Measurements from ENCODE around the gene MRAS.
"Not testable (repeated sequence)": the region's sequence is repeated elsewhere in the genome, so short reads cannot be mapped to it uniquely, and the experiment has no call there.

MRAS gene

DNA sequence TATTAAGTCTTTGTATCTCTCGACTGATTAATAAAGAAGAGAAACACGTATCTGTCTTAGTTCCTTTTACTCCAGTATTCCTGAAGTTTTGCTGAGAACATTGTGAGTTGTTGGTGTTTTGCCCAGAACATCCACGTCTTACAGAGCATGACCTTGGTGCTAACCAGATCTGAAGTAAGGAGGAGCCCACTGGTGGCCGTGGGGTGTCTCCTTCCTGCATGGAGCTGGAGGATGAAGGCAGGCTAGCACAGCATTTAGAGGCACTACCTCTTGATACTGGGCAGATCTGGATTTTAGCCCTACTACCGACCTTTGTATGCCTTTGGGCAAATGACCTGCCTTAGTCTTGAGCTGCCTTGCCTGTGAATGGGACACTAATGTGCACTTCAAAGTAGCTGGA lies 57.1 kb downstream of the MRAS start:
- TF ChIP-seq, protein P1, sequence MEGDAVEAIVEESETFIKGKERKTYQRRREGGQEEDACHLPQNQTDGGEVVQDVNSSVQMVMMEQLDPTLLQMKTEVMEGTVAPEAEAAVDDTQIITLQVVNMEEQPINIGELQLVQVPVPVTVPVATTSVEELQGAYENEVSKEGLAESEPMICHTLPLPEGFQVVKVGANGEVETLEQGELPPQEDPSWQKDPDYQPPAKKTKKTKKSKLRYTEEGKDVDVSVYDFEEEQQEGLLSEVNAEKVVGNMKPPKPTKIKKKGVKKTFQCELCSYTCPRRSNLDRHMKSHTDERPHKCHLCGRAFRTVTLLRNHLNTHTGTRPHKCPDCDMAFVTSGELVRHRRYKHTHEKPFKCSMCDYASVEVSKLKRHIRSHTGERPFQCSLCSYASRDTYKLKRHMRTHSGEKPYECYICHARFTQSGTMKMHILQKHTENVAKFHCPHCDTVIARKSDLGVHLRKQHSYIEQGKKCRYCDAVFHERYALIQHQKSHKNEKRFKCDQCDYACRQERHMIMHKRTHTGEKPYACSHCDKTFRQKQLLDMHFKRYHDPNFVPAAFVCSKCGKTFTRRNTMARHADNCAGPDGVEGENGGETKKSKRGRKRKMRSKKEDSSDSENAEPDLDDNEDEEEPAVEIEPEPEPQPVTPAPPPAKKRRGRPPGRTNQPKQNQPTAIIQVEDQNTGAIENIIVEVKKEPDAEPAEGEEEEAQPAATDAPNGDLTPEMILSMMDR (IDR thresholded peaks at IDR 0.05; ENCODE audit: low read depth, low read length): no peak
- in situ Hi-C loops (cut with HindIII; ENCODE audit: low sequenced_read_pairs): no loop called here

DNA sequence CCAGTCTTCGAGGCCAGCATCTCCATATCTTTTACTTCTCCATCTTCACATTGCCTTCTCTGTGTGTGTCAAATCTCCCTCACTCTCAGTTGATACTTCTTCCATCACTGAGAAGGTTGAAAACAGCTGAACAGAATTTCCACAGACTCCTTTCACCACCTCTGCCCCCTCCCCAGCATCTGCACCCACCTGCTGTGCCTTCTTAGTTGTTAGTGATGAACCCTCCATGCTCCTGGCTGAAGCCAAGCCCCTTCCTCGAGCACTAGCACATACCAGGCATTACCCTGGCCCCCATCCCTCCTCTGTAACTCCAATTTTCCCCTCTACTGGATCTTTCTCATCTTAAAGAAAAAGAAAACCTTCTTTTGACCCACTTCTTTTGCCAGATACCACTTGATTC lies 58.2 kb downstream of the MRAS start:
- TF ChIP-seq, protein P1 (IDR thresholded peaks at IDR 0.05; ENCODE audit: low read depth, low read length): no peak
- H3K4me3 ChIP-seq (ENCODE audit: low read depth, low read length): no peak overlapping the region
- in situ Hi-C loops (cut with HindIII; ENCODE audit: low sequenced_read_pairs): no loop called here
- no peak for DNase-seq (ENCODE audit: low read depth, low spot score)

More for the DNA sequence above, 57.1 kb downstream of the MRAS start:
- DNase-seq (ENCODE audit: low read depth, low spot score): no peak
- H3K4me3 ChIP-seq (ENCODE audit: low read depth, low read length): no peak overlapping the region

DNA sequence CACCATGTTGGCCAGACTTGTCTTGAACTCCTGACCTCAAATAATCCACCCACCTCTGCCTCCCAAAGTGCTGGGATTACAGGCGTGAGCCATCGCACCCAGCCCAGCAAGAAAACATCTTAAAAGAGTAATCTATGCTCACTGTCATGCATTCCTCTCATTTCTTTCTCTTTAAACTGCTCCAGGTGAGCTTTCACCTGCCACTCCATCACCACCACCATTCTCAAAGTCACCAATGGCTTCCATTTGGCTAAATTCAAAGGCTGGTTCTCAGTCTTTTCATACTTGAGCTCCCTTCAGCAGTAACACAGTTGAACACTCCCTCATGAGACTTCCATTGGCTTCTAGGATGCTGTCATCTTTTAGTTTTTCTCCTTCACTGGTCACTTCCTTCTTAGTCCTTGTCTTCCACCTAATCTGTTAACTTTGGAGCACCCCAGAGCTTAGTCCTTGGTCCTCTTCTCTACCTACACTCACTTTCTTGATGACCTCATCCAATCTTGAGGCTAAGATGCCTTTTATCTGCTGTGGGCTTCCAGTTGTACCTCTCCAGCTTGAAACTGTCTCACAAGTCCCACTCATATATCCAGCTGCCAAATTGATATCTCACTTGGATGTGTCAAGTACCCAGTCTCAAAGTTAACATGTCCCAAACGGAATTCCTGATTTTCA lies 59.0 kb downstream of the MRAS start:
- TF ChIP-seq, protein P1 (IDR thresholded peaks at IDR 0.05; ENCODE audit: low read depth, low read length): no peak
- DNase-seq (ENCODE audit: low read depth, low spot score): no peak
- no peak overlapping the region for H3K4me3 ChIP-seq (ENCODE audit: low read depth, low read length)
- in situ Hi-C loops (cut with HindIII; ENCODE audit: low sequenced_read_pairs): no loop called here

DNA sequence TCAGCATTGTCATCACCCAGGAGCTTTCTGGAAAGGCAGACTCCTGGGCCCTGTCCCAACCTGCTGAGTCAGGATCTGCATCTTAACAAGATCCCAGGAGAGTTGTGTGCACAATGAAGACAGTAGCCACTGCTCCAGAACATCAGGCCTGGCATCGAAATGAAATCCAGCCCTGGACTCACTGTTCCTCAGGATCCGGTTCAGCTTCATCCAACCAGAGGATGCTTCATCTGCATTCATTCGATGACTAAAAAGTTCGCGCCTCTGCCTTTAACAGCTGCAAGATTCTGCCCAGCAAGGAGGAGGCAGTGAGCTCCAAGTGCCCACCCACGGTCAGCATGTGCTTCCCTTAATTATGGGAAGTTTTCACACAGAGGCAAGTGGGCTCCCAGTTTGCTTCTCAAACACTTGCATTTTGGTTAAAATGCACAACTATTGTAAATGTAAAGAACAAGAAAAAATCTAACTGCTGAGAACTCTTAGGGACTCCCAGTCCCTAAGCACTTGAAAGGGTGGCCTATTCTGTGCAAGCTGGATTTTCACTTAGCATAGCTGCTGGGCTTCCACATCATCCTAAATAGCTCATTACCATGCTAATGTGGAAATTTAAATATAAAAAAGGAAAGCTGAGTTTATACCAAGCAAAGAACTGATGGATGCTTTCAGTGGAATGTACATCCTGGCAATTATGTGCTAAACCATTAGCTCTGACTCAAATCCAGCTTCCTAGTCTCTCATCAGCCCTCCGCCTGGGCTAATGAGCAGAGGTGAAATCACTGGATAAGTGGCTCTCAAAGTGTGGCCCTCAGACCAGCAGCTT lies 60.6 kb downstream of the MRAS start:
- DNase-seq (ENCODE audit: low read depth, low spot score): no peak
- no peak overlapping the region for H3K4me3 ChIP-seq (ENCODE audit: low read depth, low read length)
- in situ Hi-C loops (cut with HindIII; ENCODE audit: low sequenced_read_pairs): no loop called here
- TF ChIP-seq, protein P1 (IDR thresholded peaks at IDR 0.05; ENCODE audit: low read depth, low read length): no peak

DNA sequence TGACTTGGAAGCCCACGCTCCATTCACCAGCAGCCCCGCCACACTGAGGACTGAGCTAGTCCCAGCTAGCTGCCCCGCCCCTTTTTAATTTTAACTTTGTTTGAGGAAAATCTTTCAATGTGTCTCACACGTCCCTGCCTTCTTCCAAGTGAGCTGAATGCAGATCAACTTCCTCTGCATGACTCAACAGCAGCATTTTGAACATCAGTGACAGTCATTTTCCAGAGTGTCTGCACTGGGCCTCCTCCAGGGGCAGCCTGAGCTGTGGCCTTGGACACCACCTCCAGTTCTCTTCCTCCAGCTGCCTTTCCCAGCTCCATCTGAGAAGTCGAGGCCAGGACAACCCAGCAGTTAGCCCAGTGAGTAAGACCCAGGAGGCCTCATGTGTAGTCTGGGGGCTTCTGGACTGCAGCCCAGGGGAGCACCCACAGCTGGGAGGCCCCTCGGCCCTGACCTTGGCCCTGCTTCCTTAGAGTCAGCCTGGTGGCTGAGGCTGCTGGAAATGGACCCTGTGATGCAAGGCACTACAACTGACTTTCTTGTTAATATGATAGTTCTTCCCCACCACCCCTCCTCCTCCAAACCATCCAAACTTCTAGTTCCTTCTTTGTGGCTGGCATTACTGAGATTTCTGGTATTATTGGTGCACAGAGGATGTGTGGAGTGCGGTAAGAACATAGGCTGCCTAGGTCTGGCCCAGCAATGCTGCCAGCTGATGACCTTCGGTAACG lies 64.6 kb downstream of the MRAS start:
- no peak overlapping the region for H3K4me3 ChIP-seq (ENCODE audit: low read depth, low read length)
- in situ Hi-C loops (cut with HindIII; ENCODE audit: low sequenced_read_pairs): no loop called here
- DNase-seq (ENCODE audit: low read depth, low spot score): no peak
- TF ChIP-seq, protein P1 (IDR thresholded peaks at IDR 0.05; ENCODE audit: low read depth, low read length): no peak

DNA sequence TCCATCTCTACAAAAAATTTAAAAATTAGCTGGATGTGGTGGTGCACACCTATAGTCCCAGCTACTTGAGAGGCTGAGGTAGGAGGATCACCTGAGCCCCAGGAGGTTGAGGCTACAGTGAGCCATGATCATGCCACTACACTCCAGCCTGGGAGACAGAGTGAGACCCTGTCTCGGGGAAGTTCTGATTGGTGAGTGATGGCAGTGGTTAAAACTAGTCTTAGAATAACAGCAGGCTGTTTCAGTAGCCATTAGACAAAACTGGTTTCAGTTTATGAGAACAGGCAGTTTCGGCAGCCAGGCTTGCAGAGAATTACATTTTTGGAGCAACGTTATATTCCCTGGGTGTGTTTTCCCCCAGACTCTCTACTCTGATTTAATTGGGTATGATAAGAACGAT lies 67.9 kb downstream of the MRAS start:
- DNase-seq (ENCODE audit: low read depth, low spot score); H3K4me3 ChIP-seq (ENCODE audit: low read depth, low read length); in situ Hi-C loops (cut with HindIII; ENCODE audit: low sequenced_read_pairs): not testable (repeated sequence)

Measured in astrocyte of the spinal cord (primary cell).